ENCODE data around the gene TFAP2B.

The TFAP2B gene

DNA sequence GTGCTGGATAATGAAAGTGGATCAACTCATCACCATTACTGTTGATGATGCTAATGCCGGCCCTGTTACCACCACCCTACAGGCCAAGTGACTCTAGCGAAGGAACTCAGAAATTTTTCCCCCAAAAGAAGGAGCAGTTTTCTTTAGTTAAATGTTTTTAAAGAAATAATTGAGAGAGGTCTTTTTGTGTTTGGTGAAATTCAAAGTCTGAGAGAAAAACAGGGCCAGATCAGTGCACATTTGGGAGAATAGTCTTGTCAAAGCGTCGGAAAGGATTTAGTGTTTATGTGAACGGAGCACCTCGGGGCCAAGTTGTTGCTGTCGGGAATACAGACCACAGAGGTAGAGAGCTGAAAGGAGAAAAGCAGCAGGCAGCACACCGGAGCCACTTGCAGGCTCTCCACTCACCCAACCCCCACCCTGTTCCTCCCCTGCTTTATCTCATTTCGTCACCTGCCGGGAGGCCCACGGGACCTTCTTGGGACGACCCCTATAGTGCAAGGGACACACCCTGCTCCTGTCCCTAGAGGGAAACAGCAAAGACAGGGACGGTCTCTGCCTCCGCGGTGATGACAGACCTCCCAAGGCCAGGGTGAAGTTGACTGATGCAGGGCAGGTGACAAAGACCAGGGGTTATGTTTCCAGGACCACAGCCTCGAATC, 6.8 kb downstream of the TFAP2B start:
- no peak for DNase-seq

DNA sequence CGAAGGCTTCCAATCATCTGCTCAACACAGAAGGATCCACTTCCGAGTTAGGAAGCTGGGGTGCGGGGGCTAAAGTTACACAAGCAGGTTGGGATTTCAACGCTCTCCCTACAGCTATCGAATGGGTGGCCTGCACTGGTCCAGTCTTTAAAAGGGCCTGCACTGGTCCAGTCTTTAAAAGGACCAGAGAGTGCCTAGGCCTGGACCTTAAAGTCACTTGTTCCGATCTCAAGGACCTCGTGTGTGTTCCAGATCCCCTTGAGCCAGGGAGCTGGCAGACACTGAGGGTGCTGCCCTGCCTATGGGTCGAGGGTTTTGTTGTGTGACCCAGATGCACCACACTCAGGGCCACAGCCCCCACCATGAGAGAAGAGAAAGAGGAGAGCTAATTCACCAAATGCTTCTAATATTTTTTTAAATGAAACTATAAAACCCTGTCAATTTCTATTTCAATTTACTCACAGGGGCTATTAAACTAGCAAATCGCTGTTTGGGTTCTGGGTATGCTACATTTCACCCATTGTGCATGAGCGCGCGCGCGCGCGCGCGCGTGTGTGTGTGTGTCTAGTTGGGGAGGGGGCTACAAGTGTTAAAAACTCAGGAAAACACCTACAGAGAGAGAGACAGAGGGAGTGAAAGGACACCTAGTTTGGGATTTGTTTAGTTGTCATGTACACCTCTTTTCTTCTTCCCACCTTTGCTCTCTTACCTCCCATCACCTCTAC, 7.5 kb downstream of the TFAP2B start:
- no peak for DNase-seq

DNA sequence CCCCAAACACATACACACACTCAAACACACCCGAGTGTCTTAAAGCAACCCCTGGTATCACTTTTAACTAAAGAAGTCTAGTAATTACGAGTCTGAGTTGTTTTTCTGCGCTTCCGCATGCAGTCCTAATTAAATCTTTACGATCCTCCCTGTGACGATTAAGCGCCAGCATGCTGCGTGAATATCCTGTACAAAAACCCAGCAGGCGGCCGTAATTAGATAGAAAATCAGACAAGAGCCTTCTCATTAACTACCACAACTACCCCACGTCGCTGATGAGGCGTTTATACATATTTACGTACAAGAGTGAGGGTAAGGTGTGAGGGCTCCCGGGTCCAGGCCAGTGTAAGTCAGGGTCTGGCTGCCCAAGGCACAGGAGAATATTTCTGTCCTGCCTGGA, 8.1 kb downstream of the TFAP2B start:
- no peak for DNase-seq

DNA sequence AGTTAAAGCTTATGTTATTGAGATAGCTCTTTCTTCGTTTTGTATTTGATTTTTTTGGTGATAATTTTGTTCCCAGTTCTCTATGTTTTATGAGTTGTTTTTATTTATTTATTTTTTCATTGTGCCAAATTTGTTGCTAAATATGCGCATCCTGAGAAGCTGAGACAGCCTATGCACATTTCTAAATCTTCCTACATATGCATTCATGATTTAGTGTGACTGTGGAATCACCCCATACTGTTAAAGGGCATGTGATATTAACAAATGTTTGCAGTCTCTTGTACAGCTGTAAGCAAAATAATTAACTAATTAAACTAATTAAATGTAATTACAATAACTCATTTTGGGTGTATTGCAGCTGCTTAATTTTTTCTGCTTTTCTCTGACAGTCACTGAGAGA, 10.4 kb downstream of the TFAP2B start:
- DNase-seq = no peak

DNA sequence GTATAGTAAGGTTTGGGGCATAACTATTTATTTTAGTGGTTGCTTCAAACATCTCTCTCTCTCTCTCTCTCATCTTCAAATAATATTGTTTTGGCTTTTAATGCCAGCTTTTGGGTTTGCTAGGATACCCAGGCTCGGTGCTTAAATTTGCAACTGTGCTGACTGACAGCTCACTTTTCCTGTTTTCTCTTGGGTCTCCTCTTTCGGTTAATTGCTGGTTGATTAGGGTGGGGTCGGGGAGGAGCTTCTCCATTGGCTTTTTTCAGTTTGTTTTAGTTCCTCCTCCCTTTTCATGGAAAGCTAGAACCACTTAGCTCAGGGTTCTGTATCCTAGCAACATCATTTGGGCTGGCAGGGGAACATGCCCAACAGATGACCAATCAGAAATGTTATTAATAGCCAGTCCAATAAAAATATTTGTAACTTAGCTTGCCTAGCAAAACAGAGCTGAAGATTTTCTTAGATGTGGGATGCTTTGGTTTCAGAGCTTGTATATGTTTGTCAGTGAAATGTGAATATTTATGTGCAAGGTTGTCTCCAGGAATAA, 11.3 kb downstream of the TFAP2B start:
- no peak for DNase-seq

DNA sequence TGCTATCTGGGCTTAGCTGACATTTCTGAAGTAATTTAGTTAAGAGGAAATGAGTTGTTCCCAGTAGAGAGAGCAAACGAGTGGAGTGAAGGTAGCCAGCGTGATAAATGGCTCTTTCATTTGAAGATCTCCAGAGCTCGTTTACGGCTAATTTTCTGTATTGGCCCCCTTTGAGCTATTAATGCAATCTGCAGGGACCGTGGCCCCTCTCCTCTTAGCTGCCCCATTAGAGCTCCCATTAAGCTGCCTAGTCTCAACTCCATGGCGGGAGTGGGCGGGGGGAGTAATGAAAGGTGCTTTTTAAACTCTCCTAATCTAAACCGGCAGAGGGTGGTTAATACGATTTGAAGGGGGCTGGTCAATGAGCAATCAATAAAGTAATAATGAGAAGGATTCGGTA, 12.5 kb downstream of the TFAP2B start:
- DNase-seq = no peak

DNA sequence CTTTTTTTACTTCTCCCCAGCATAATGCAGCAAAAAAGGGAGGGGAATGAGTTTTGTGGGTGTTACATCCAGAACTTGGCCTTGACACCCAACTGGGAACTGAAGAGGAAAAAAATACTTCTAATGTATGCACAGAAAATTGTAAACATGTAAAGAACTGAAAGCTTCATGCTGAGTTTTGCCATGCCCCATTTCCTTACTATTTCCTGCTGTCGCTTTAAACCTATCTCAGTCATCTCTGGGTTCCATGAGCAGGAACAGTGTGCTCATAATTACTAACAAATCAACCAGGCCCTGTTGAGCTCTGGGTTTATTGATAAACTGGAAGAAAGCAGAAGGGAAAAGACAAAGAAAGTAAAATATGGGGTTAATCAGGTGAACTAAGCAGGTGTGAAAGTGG, 14.2 kb downstream of the TFAP2B start:
- no peak for DNase-seq

DNA sequence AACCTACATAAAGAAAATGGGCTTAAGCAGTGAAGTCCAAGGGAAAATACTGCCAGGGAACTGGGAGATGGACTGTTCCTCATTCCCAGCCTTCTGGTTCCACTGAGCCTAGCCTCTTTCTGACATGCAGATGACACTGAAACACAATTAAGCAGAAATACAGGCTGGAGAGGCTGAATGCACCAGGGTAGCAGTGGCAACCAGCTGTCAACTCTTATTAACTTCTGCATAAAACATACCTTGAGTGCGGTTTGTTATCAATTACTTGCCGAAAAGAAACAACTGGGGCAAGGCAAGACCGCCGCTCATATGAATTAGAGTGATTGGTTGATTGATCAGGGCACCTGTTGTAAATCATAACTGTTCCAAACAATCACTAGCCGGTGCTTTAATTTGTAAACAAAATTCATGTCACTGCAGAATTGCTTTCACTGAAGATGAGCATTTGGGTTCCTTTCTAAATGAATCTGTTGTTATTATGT, 16.3 kb downstream of the TFAP2B start:
- DNase-seq = no peak

DNA sequence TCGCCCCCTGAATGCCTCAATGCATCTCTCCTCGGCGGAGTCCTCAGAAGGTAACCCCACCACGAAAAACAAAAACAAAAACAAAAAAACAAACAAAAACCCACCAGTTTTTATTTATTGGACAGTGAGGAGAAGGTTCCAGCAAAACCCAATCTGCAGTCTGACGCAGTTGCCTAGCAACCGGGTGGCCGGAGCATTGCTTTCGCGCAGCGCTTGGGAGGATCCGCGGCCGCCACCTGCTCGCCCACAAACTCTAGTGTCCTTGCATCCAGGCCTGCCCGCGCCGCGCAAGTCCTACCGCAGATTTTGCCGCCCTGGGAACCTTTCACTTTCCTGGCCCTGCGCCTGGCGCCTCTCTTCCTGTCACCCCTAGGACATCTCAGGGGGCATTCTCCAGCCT, 17.6 kb downstream of the TFAP2B start:
- no peak for DNase-seq

DNA sequence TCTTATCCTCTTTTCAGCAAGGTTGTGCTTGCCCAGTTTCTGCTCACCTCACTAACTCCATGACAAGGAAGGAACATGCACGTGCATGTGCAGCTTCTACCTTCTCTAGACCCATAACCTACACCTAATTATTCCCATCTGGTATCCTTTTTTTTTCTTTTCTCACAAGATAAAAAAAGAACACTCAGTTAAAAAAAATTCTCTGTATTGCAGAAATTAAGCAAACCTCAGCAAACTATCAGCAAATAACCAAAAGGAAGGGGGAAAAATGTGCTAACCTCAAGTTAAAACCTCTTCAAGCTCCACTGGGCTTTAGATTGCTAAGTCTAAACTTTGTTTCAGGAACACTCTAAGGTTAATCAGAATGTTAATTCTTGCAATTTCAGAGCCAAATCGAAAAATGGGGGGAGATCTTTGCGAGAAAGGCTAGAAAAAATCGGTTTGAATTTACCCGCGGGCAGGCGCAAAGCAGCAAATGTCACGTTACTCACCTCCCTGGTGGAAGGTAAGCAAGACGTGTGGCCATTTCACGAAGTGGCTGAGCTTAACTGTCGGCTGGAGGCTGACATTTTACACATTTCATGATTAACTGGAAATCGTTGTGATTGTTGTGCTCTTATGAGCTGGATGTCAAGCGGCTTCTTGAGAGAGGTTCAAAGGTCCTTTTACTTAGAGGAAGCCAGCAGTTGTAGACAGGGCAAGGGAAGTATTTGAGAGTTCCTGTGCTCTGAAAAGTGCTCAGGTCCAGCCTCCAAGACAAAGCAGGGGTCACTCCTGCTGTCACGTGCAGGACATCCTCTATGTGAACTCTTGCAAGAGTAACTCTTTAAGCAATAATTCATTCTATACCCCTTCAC, 19.1 kb downstream of the TFAP2B start:
- no peak for DNase-seq

DNA sequence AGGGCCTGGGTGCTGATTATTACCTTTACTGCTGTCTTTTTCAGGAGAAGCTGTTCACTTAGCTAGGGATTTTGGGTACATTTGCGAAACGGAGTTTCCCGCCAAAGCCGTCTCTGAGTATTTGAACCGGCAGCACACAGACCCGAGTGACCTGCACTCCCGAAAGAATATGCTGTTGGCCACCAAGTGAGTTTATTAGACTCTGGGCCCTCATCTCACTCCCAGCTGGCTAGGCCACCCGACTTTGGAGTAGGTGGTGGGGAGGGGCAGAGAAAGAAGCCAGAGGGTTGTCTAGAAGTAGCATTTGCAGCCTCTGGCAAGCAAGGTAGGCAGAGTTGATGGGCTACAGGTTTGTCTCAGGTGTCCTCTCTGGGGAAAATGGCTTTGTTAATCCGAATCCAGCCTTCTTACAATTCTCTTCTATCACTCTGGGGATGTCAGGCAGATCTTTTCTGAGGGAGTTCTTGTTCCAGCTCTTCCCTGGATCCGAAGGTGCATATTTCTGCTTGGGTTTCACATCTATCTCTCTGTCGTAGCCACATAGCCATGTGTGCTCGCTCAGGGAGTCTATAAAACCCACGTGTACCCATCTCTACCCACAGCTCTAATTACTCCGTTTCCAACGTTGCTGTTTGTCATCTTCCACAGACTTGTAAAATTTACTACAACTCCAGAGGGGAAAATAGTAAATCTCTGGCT, 21.6 kb downstream of the TFAP2B start:
- no peak for DNase-seq

DNA sequence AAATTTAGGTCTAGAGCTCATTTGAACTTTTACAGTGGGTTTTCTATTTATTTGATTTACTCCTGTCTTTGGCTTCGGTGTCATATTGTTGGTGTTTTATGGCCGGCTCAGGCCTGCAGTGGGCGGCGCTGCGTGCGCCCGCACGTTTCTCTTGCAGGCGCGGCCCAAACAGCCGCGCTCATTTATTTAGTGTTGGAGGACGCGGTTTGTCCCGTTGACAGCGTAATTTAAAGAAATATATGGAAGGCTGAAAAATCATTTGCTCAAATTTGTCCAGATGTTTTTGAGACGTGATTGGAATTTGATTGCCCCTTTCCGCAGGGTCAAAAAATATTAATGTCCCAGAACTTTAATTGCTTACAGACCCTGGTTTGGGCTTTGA, 22.1 kb downstream of the TFAP2B start:
- no peak for DNase-seq

DNA sequence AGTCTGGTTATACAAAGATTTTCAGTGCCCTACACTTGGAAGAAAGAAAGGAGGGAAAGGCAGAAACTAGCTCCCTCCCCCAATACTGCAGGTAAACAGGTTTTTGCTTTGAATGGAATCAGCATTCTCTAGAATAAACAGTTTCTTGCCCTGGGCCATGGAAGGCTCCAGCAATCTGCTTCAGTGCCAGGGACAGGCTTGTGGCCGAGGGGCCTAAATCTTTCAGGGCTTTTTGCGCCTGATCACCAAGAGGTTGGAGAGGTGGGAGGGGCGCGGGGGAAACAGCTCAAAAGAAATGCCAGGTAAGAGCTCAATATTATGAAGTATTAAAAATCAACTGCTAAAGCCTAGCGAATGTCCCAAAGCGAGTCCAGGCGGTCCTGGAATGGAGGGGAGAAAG, 23.8 kb downstream of the TFAP2B start:
- no peak for DNase-seq

DNA sequence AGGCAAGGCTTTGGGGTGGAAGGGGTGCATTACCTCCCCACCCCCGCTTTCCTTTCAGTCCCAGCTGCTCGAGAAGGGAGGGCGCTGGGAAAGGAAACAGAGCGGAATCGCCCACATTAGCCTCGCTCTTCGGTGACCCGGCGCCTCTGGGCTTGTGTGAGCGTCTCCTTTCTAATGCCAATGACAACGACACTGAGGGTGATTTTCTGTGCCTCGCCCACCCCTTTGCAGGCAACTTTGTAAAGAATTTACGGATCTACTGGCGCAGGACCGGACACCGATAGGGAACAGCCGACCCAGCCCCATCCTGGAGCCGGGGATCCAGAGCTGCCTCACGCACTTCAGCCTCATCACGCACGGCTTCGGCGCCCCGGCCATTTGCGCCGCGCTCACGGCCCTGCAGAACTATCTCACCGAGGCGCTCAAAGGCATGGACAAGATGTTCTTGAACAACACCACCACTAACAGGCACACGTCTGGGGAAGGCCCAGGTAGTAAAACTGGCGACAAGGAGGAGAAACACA, 24.3 kb downstream of the TFAP2B start:
- DNase-seq = no peak

DNA sequence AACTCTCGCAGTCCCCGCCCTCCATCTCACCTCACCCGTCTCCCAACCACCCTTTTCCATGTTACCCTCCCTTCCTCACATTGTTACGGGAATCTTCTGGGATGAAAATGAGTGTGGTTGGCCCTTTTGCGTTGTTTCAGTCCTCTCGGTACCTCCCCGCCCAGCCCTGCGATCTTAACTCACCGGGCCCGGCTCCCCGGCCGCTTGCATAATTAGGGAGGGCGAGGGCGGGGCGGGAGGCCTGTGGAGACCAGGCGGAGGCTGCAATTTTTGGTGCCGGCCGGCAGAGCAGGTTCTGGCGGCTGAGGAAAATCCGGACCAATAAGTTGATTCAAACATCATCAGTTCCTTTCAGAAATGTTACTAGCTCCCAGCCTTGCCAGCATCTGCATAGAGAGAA, 25.2 kb downstream of the TFAP2B start:
- DNase-seq = no peak

DNA sequence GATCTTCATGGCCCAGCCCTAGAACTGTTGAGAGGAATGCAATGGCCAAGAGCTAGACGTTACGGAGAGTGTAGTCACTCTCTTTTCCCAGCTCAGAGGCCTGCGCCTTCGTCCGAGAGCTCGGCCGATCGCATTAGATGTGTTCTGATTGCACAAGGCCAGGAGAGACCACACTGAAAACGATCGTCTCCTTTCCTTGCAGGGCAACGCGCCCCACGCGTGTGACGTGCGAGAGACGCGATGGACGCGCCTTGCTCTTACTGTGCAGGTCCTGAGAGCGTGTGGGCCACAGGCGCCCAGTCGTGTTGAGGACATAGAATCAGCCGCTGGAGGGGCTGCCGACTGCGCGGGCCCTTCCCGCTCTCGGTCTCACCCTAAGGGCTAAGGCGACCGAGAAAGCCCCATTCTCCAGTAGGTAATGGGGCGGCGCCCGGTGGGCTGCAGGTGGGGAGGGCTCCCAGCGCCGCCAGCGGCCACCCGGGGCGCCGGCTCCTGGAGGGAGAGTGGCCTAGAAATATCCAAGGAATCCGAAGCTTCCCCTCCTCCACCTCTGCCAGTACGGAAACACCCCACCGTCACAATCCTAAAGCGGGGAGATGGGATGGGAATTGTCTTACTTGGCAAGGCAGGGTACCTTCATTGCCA, 26.9 kb downstream of the TFAP2B start:
- no peak for DNase-seq

DNA sequence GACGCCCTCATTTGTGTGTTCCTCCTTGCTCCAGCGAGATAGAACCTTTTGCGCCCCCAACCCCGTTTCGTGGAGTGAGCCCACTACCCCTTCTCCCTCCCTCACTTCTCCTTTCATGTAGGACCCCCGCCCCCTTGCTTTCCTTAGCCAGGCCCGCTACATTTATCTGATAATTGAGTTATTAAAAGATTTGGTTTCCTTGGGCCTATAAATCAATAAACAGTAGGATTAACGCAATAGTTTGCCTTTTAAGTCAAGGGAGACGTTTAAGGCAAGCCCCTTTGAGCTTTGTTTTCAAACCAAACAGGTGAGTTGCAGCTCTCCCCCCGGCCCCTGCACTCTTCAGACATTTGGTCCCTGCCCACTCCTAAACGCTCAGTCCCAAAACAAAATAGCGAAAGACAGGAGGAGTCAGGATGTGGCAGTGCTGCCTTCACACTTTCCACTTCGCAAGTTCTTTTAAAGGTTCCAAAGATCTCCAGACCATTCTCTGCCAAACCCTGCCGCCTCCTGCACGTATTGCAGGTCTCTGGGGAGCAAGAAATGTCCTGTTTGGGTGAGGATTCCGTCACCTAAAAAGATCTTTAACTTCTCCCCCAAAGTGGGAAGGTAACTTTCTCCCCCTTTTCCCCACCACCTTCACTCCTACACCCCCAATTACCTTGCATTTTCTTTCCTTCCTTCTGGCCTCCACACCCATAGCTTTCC, 27.6 kb downstream of the TFAP2B start:
- DNase-seq = no peak

DNA sequence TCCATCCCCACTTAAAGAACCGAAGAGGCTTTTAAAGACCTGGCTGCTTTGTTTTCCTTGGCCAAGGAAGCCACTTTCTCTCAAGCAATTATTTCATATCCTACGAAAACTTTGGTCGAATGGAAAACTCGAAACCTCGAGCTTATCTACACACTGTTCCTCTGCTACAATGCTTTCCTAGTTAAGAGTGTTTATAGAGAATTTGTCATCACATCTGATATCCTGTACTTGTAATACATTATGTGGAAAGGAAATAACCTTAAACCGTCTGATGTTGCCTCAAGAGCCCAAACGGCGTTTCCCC, 28.1 kb downstream of the TFAP2B start:
- DNase-seq = no peak

DNA sequence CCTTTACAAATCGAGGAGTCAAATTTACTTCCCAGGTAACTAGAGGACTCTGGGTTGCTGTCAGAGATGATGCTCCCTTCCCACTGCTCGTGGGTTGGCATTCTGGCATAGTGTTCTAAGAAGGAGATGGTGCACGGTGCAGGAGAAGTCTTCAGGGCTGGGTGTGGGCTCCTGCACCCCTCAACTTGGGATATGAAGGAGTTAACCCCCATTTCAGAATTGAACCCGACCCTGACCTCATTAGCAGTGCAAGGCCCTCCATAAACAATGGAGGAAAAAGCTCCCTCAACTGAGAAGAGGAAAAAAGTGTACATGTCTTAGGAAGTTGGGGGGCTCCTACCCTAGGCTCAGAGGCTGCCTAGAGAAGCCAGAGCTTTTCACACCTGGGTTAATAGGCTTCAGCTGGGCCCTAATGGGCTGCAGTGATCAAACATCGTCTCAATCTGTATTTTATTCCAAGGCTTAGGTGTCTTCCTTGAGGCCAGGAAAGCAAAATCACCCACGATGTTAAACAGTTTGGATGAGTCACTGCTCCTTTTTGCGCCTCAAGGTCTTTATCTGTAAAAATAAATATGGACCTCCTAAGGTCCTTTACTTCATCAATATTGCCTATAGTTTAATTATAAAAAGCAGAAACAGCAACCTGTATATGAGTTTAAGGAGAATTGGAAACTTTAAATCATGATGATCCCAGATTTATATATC, 29.4 kb downstream of the TFAP2B start:
- DNase-seq = no peak

DNA sequence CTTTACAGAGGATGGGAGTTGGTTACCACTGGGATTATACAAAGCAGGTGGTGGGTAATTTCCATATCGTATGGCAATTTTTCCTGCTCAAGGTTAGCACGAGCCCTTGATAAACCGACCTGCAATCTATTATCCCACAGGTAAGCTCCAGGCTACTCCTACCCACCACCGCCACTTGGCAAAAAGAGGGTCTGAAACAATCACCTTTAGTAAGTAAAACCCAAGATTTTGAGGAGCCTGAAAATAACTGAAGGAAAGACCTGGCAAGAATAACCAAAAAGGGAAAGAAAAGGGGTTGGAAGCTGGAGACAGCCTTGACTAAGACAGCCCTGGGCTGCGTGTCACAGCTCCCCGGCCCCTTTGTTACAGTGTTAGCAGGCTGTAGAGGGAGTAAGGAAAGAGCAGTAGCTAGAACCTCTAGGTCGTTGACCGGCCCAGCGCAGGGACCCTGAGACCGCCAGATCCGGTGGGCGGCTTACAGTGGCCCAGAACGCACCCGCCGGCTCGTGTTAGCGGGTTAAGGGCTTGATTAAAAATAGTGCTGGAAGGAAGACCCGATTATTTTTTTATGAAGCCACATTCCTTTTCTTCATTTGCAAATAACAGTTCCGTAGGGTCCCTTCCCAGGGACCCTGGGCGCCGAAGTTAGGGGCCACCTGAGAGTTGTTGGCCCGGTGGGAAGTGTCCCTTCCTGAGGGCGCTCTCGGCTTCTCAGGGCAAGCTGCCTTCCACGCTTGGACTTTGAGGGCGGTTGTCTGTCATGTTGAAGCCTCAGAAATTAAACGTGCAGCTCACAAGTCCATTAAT, 30.5 kb downstream of the TFAP2B start:
- no peak for DNase-seq

All from NCI-H1092 treated with DMSO at 0.1 percent for 48 hours (cell line).